Subcutaneous adipose tissue (tissue), 4 donors: ENCODE measurements around the gene NRAS. TPM values are rescaled to one million over a fixed set of nuclear protein-coding genes. Genes with fewer than 3 reads are reported as not detected.

ENCODE experiments used
- total RNA-seq, 4 donors: library from RNA; depleted of rRNA; stranded (reverse); fragments of >200 nt; gene quantifications; one replicate each; pipeline ENCODE4 v1.1.0, GENCODE V29; 2016
- TF ChIP-seq, protein P1 (sequence below): fragments of 450-650 bp; IDR thresholded peaks from one replicate; pipeline ENCODE4 v1.5.1; 2016; ENCODE audit warnings: low read depth, mild to moderate bottlenecking, control low read depth, antibody characterized with exemption, moderate library complexity

Gene NRAS
- total RNA-seq, 4 donors from 2014 or later = 23.5 to 38.8 (median 31.1) TPM

GRCh38 chr1:114707604-114708003, 9.0 kb downstream of the NRAS start:
- TF ChIP-seq, protein P1, sequence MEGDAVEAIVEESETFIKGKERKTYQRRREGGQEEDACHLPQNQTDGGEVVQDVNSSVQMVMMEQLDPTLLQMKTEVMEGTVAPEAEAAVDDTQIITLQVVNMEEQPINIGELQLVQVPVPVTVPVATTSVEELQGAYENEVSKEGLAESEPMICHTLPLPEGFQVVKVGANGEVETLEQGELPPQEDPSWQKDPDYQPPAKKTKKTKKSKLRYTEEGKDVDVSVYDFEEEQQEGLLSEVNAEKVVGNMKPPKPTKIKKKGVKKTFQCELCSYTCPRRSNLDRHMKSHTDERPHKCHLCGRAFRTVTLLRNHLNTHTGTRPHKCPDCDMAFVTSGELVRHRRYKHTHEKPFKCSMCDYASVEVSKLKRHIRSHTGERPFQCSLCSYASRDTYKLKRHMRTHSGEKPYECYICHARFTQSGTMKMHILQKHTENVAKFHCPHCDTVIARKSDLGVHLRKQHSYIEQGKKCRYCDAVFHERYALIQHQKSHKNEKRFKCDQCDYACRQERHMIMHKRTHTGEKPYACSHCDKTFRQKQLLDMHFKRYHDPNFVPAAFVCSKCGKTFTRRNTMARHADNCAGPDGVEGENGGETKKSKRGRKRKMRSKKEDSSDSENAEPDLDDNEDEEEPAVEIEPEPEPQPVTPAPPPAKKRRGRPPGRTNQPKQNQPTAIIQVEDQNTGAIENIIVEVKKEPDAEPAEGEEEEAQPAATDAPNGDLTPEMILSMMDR = no peak

DNA sequence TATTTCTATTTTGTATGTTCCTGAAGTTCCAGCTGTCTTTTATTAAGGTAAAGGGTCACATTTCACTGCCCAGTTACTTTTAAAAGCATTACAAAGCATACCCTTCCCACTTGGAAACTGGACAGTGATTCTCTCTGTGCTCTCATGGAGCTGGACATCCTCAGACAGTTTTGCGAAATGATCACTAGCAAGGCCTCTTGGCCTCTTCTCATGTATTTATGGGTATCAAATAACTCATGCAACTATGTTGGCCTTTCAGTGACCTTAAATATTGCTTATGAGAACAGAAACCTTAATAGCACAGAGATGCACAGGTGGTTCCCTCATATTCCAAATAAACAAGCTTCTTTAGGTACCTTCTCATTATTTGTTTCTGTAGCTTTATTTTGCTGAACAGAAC, 13.3 kb downstream of the NRAS start:
- TF ChIP-seq, protein P1 = no peak

GRCh38 chr1:114702737-114703136, 13.8 kb downstream of the NRAS start:
- TF ChIP-seq, protein P1 = no peak

DNA sequence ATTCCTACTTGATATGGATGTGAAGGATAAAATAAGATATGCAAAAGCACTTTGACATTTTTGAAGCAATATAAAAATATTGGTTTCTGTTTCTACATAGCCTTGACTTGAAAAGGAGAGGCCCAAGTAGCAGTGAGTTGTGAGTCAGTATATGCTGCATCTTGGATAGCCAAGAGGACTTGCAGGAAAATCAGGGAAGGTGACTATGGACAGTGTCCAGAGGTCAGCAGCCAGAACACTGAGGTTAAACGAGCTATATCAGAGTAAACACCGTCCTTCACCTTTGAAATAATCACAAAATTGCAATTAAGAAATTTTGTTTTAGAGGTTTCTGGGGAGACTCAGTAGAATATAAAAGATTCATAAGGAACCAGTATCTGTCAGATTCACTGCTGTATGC, 14.6 kb downstream of the NRAS start:
- TF ChIP-seq, protein P1 = no peak

- TF ChIP-seq, protein P1 = no peak
Observed at GRCh38 chr1:114700036-114700600, 16.5 kb downstream of the NRAS start.

- TF ChIP-seq, protein P1 = no peak
Observed at GRCh38 chr1:114696810-114697209, 19.8 kb downstream of the NRAS start.

GRCh38 chr1:114695430-114696058, 21.0 kb downstream of the NRAS start, which contains the start of gene AMPD1:
Gene AMPD1, minus strand, starts transcription at chr1:114695546. Its CDS starts 75 bp downstream, at chr1:114695471.
- TF ChIP-seq, protein P1 = no peak
